ENCODE measurements around the gene CHMP1A. TPM values are rescaled to one million over a fixed set of nuclear protein-coding genes. Genes with fewer than 3 reads are reported as not detected.

The CHMP1A gene
- total RNA-seq, 1 experiment from 2014 or later, result 158 TPM

DNA sequence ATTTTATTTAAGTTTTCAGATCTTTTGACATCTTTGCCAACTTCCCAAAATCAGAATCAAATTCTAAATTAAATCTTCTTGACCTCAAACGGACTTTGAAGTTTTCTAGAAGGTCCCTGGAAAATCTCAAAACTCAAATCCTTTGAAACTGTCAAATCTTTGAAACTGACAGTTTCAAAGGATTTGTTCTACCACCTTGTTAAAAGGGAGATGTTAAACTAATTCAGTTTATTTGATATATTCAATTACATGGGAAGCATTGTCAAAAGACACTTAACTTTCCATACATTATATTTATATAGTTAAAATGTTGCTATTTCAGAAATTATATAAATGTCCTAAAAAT, 47.4 kb downstream of the CHMP1A start:
- H3K79me2 ChIP-seq (ENCODE audit: insufficient read depth, low read length), result no peaks in the 10 kb centered on the region
- intact Hi-C loops (cut with micrococcal nuclease), result no loop called here
- H3K27me3 ChIP-seq (ENCODE audit: insufficient read depth, low read length), result no peaks in the 10 kb centered on the region
- RAD21 ChIA-PET (ENCODE audit: low non-redundant PET in 1 of 2, low total read pairs in 2 of 2, uncharacterized antibody in 2 of 2, unreplicated experiment in 2 of 2), result no interaction called here
- H3K4me2 ChIP-seq (ENCODE audit: low read length), result peak overlapping the region; percentile 69
- no TSS peak for BruUV-seq (replicated peaks)
- POLR2A ChIA-PET, result no interaction called here
- H4K20me1 ChIP-seq (ENCODE audit: insufficient read depth), result no peaks in the 10 kb centered on the region
- ATAC-seq (no peak), DNase-seq (ENCODE audit: low read depth, low spot score) (no peak)
- H3K36me3 ChIP-seq (ENCODE audit: control insufficient read depth in 1 of 2, insufficient read depth in 2 of 2, low read length in 2 of 2), result no peaks in the 10 kb centered on the region
- CTCF ChIA-PET, result interaction anchor here (1.5 kb wide), 1 partner anchor 10 kb away, joined by 10 read pairs; no protein-coding TSS in a partner anchor
- H3K9ac ChIP-seq (ENCODE audit: low read length), result no peak overlapping the region
- H3K9me2 ChIP-seq (ENCODE audit: insufficient read depth), result no peaks in the 10 kb centered on the region
- H3K9me3 ChIP-seq (ENCODE audit: control insufficient read depth in 1 of 2, insufficient read depth in 1 of 2, low read depth in 1 of 2, low read length in 2 of 2), result no peaks in the 10 kb centered on the region
- H3K4me3 ChIP-seq (replicated peaks in 1 of 2; ENCODE audit: low read depth in 1 of 2, low read length in 2 of 2), result no peak overlapping the region
- H3K4me1 ChIP-seq (ENCODE audit: control insufficient read depth in 1 of 2, insufficient read depth in 2 of 2, low read length in 2 of 2), result peaks cover 15 to 34% of the 10 kb centered on the region in 2 experiments
- peak overlapping the region; percentile 82 for H2AFZ ChIP-seq (ENCODE audit: low read depth, low read length, poor library complexity, severe bottlenecking)
- no peak for TF ChIP-seq POLR2AphosphoS5 (IDR thresholded peaks at IDR 0.05; ENCODE audit: low read depth, low read length)
- no peak overlapping the region for H3K27ac ChIP-seq (ENCODE audit: low read depth, low read length)

DNA sequence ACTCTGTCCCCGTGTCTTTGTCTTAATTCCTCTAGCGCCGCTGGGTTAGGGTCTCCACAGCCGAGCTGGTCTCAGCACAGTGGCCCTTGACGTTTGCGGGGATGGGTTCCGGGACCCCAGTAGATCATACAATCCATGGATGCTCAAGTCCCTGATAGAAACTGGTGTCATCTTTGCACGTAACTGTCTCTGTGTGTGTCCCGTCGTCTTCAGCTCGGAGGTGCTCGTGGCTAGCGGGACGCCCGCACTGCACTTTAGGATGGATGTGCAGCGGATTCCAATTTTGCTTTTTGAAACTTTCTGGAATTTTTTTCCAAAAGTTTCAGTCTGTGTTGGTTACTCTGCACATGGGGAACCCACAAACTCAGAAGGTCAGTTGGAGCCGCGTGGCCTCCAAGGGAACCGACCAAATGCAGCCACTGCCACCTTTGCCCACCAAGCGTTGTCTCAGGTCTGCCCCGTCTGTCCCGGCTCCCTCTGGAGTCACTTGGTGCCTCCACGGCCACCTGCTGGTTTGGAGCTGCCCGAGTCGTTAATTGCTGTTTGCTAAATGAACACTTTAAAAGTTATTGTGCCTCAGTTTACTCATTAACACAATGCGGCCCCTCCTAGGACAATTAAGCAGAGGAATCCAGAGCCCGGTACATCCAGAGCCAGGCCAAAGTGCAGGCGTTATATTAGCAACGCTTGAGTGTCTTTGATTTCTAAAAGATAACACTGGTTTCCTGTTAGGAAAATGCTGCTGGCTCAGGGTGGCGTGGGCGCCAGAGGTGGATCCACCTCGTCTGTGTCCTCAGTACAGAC, 49.4 kb downstream of the CHMP1A start:
- peaks cover 16 to 36% of the 10 kb centered on the region in 2 experiments for H3K4me1 ChIP-seq (ENCODE audit: control insufficient read depth in 1 of 2, insufficient read depth in 2 of 2, low read length in 2 of 2)
- no peaks in the 10 kb centered on the region for H3K27me3 ChIP-seq (ENCODE audit: insufficient read depth, low read length)
- no peaks in the 10 kb centered on the region for H3K79me2 ChIP-seq (ENCODE audit: insufficient read depth, low read length)
- ChIA-PET CTCF (interaction anchor here (1.0 to 1.5 kb wide), 4 partner anchors 8 to 25 kb away, joined by 3 to 10 read pairs (median 4); no protein-coding TSS in a partner anchor), POLR2A (interaction anchor here (1.1 kb wide), 1 partner anchor 25 kb away, joined by 3 read pairs; no protein-coding TSS in a partner anchor), RAD21 (ENCODE audit: low non-redundant PET in 1 of 2, low total read pairs in 2 of 2, uncharacterized antibody in 2 of 2, unreplicated experiment in 2 of 2) (no interaction called here)
- BruUV-seq (replicated peaks), result no TSS peak
- intact Hi-C loops (cut with micrococcal nuclease), result no loop called here
- H3K9ac ChIP-seq (ENCODE audit: low read length), result no peak overlapping the region
- ATAC-seq (0 out of 2 replicates have a peak, but pooled peaks have one; percentile 1), DNase-seq (ENCODE audit: low read depth, low spot score) (no peak)
- H3K9me2 ChIP-seq (ENCODE audit: insufficient read depth), result no peaks in the 10 kb centered on the region
- H2AFZ ChIP-seq (ENCODE audit: low read depth, low read length, poor library complexity, severe bottlenecking), result peak overlapping the region; percentile 82
- peak overlapping the region; percentile 69 for H3K4me2 ChIP-seq (ENCODE audit: low read length)
- TF ChIP-seq, protein P1, sequence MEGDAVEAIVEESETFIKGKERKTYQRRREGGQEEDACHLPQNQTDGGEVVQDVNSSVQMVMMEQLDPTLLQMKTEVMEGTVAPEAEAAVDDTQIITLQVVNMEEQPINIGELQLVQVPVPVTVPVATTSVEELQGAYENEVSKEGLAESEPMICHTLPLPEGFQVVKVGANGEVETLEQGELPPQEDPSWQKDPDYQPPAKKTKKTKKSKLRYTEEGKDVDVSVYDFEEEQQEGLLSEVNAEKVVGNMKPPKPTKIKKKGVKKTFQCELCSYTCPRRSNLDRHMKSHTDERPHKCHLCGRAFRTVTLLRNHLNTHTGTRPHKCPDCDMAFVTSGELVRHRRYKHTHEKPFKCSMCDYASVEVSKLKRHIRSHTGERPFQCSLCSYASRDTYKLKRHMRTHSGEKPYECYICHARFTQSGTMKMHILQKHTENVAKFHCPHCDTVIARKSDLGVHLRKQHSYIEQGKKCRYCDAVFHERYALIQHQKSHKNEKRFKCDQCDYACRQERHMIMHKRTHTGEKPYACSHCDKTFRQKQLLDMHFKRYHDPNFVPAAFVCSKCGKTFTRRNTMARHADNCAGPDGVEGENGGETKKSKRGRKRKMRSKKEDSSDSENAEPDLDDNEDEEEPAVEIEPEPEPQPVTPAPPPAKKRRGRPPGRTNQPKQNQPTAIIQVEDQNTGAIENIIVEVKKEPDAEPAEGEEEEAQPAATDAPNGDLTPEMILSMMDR (IDR thresholded peaks at IDR 0.05 in 2 of 3, conservative IDR thresholded peaks at IDR 0.05 in 1 of 3; ENCODE audit: borderline replicate concordance in 1 of 3, insufficient read depth in 1 of 3, low read depth in 2 of 3, low read length in 2 of 3), result peak in 1 of 3 experiments; percentile 12; a peak in 1 of 6 replicates
- TF ChIP-seq, protein P2, sequence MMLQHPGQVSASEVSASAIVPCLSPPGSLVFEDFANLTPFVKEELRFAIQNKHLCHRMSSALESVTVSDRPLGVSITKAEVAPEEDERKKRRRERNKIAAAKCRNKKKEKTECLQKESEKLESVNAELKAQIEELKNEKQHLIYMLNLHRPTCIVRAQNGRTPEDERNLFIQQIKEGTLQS (IDR thresholded peaks at IDR 0.05), result no peak
- TF ChIP-seq, protein P3, sequence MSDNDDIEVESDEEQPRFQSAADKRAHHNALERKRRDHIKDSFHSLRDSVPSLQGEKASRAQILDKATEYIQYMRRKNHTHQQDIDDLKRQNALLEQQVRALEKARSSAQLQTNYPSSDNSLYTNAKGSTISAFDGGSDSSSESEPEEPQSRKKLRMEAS (IDR thresholded peaks at IDR 0.05), result no peak
- no peak for TF ChIP-seq EZH2 (IDR thresholded peaks at IDR 0.05)
- no peak for TF ChIP-seq ZFX (IDR thresholded peaks at IDR 0.05)
- H3K4me3 ChIP-seq (replicated peaks in 1 of 2; ENCODE audit: low read depth in 1 of 2, low read length in 2 of 2), result no peak overlapping the region
- H3K27ac ChIP-seq (ENCODE audit: low read depth, low read length), result no peak overlapping the region
- no peaks in the 10 kb centered on the region for H3K9me3 ChIP-seq (ENCODE audit: control insufficient read depth in 1 of 2, insufficient read depth in 1 of 2, low read depth in 1 of 2, low read length in 2 of 2)
- no peaks in the 10 kb centered on the region for H4K20me1 ChIP-seq (ENCODE audit: insufficient read depth)
- no peaks in the 10 kb centered on the region for H3K36me3 ChIP-seq (ENCODE audit: control insufficient read depth in 1 of 2, insufficient read depth in 2 of 2, low read length in 2 of 2)

All from HCT116 (cell line).